Measurements from ENCODE around the gene TMEM178B. TPM values are rescaled to one million over a fixed set of nuclear protein-coding genes. Genes with fewer than 3 reads are reported as not detected.

TMEM178B gene
- total and polyA plus RNA-seq, 8 donors = 0.16 to 5.6 (median 3.4) TPM

GRCh38 chr7:141361960-141362359 is 288.1 kb downstream of the TMEM178B start:
- Histone ChIP-seq H3K27ac (no peak overlapping the region), H3K36me3 (no peaks in the 10 kb centered on the region), H3K4me3 (no peak overlapping the region), H3K4me1 (no peaks in the 10 kb centered on the region), H3K27me3 (no peaks in the 10 kb centered on the region), H3K9me3 (no peaks in the 10 kb centered on the region)
- intact Hi-C loops (cut with DNase I) = no loop called here
- TF ChIP-seq CTCF (IDR thresholded peaks at IDR 0.05) = no peak
- ATAC-seq (no peak), DNase-seq (no peak)

GRCh38 chr7:141362580-141363435 is 288.9 kb downstream of the TMEM178B start:
- Histone ChIP-seq H3K9me3 (no peaks in the 10 kb centered on the region), H3K4me3 (no peak overlapping the region), H3K27me3 (no peaks in the 10 kb centered on the region), H3K27ac (no peak overlapping the region), H3K4me1 (no peaks in the 10 kb centered on the region), H3K36me3 (no peaks in the 10 kb centered on the region)
- TF ChIP-seq CTCF (IDR thresholded peaks at IDR 0.05) = no peak
- DNase-seq = no peak
- intact Hi-C loops (cut with DNase I) = no loop called here
- ATAC-seq = no peak

- H3K4me1 ChIP-seq = no peaks in the 10 kb centered on the region
These were observed 289.9 kb downstream of the TMEM178B start for GRCh38 chr7:141363748-141364147.

GRCh38 chr7:141366091-141366621 is 292.3 kb downstream of the TMEM178B start:
- no peak overlapping the region for H3K4me3 ChIP-seq
- H3K4me1 ChIP-seq = no peaks in the 10 kb centered on the region
- H3K27ac ChIP-seq = no peak overlapping the region
- H3K27me3 ChIP-seq = no peaks in the 10 kb centered on the region
- H3K9me3 ChIP-seq = no peaks in the 10 kb centered on the region
- intact Hi-C loops (cut with DNase I) = no loop called here
- DNase-seq (no peak), ATAC-seq (no peak)
- no peaks in the 10 kb centered on the region for H3K36me3 ChIP-seq
- no peak for TF ChIP-seq CTCF (IDR thresholded peaks at IDR 0.05)

More at GRCh38 chr7:141363748-141364147, 289.9 kb downstream of the TMEM178B start:
- no peaks in the 10 kb centered on the region for H3K9me3 ChIP-seq
- no peak overlapping the region for H3K4me3 ChIP-seq
- H3K36me3 ChIP-seq = no peaks in the 10 kb centered on the region
- no peaks in the 10 kb centered on the region for H3K27me3 ChIP-seq
- no peak for ATAC-seq
- H3K27ac ChIP-seq = no peak overlapping the region
- no peak for TF ChIP-seq CTCF (IDR thresholded peaks at IDR 0.05)
- DNase-seq = no peak
- intact Hi-C loops (cut with DNase I) = no loop called here

GRCh38 chr7:141369422-141369821 is 295.6 kb downstream of the TMEM178B start:
- Histone ChIP-seq H3K4me3 (no peak overlapping the region), H3K27me3 (no peaks in the 10 kb centered on the region), H3K36me3 (no peaks in the 10 kb centered on the region), H3K27ac (no peak overlapping the region), H3K9me3 (no peaks in the 10 kb centered on the region), H3K4me1 (no peaks in the 10 kb centered on the region)
- ATAC-seq = peak; percentile 70
- DNase-seq = no peak
- intact Hi-C loops (cut with DNase I) = no loop called here
- TF ChIP-seq CTCF (IDR thresholded peaks at IDR 0.05) = no peak
